Measurements from ENCODE around the gene PTPRG.

PTPRG gene

GRCh38 chr3:61866153-61866542 is 304.8 kb downstream of the PTPRG start:
- DNase-seq (ENCODE audit: low read depth) = no peak

- no peak for DNase-seq (ENCODE audit: low read depth)
These were observed 305.6 kb downstream of the PTPRG start for GRCh38 chr3:61866961-61867461.

- DNase-seq (ENCODE audit: low read depth) = no peak
These were observed 307.1 kb downstream of the PTPRG start for GRCh38 chr3:61868499-61868898.

- DNase-seq (ENCODE audit: low read depth) = no peak
These were observed 308.0 kb downstream of the PTPRG start for GRCh38 chr3:61869371-61869770.

GRCh38 chr3:61871644-61872043 is 310.3 kb downstream of the PTPRG start:
- no peak for DNase-seq (ENCODE audit: low read depth)

GRCh38 chr3:61872077-61872706 is 310.8 kb downstream of the PTPRG start:
- no peak for DNase-seq (ENCODE audit: low read depth)

- DNase-seq (ENCODE audit: low read depth) = no peak
These were observed 313.9 kb downstream of the PTPRG start for GRCh38 chr3:61875046-61875844.

- no peak for DNase-seq (ENCODE audit: low read depth)
These were observed 314.8 kb downstream of the PTPRG start for GRCh38 chr3:61875976-61876671.

- no peak for DNase-seq (ENCODE audit: low read depth)
These were observed 315.4 kb downstream of the PTPRG start for GRCh38 chr3:61876797-61877196.

- no peak for DNase-seq (ENCODE audit: low read depth)
These were observed 316.2 kb downstream of the PTPRG start for GRCh38 chr3:61877359-61878138.

GRCh38 chr3:61882253-61882652 is 320.9 kb downstream of the PTPRG start:
- no peak for DNase-seq (ENCODE audit: low read depth)

GRCh38 chr3:61884794-61885193 is 323.4 kb downstream of the PTPRG start:
- DNase-seq (ENCODE audit: low read depth) = no peak

GRCh38 chr3:61885414-61885813 is 324.0 kb downstream of the PTPRG start:
- DNase-seq (ENCODE audit: low read depth) = no peak

- no peak for DNase-seq (ENCODE audit: low read depth)
These were observed 325.8 kb downstream of the PTPRG start for GRCh38 chr3:61887206-61887605.

GRCh38 chr3:61889259-61889658 is 327.9 kb downstream of the PTPRG start:
- DNase-seq (ENCODE audit: low read depth) = no peak

- DNase-seq (ENCODE audit: low read depth) = no peak
These were observed 328.8 kb downstream of the PTPRG start for GRCh38 chr3:61890167-61890566.

- DNase-seq (ENCODE audit: low read depth) = no peak
These were observed 329.2 kb downstream of the PTPRG start for GRCh38 chr3:61890586-61890985.

- DNase-seq (ENCODE audit: low read depth) = no peak
These were observed 331.5 kb downstream of the PTPRG start for GRCh38 chr3:61892891-61893290.

GRCh38 chr3:61893840-61894566 is 332.6 kb downstream of the PTPRG start:
- no peak for DNase-seq (ENCODE audit: low read depth)

- no peak for DNase-seq (ENCODE audit: low read depth)
These were observed 333.9 kb downstream of the PTPRG start for GRCh38 chr3:61894988-61895935.
